Measurements from ENCODE around the gene PCDH20.

Gene PCDH20

DNA sequence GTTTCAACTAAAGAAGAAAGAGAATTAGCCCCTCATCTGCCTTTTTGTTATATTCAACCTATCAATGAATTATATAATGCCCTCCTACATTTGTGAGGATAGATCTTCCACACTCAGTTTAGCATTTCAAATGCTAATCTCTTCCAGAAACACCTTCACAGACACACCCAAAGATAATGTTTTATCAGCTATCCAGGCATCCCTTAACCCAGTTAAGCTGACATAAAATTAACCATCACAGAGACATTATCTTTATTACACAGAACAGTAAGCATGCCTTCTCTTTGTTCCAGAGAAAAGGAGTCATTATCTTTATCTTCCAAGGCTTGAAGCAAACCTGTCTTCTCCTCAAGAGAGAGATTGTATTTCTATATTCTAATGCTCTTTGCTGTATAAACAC is 53.1 kb downstream of the PCDH20 start:
- no peak for FAIRE-seq
- no peak for DNase-seq (ENCODE audit: insufficient read length, low spot score)
